Epithelial cell of umbilical artery (primary cell): Measurements from ENCODE around the gene UTF1. TPM values are rescaled to one million over a fixed set of nuclear protein-coding genes. Genes with fewer than 3 reads are reported as not detected.

ENCODE experiments used
- total RNA-seq: library from RNA; depleted of rRNA; stranded (reverse); fragments of >200 nt; gene quantifications from 2 replicates; pipeline ENCODE4 v1.2.3, GENCODE V29; 2014

Gene UTF1
- total RNA-seq = not detected in 2 replicates

GRCh38 chr10:133230044-133230361, at the start of gene UTF1:
Gene UTF1, plus strand, starts transcription at chr10:133230217. Its CDS starts 72 bp downstream, at chr10:133230289.

GRCh38 chr10:133237588-133238465, 7.8 kb downstream of the UTF1 start, which contains the start of gene VENTX:
Gene VENTX, plus strand, starts transcription at chr10:133237855. Its CDS starts 60 bp downstream, at chr10:133237915.

GRCh38 chr10:133276435-133277201, 46.6 kb downstream of the UTF1 start, which contains the start of gene ADAM8:
Gene ADAM8, minus strand, starts transcription at chr10:133276868. Its CDS starts 51 bp downstream, at chr10:133276817.

Other genes starting within 250 kb of the UTF1 start
- gene ADGRA1, start 142.3 kb upstream of the UTF1 start, total RNA-seq = not detected in 2 replicates
- gene KNDC1, start 70.0 kb upstream of the UTF1 start, total RNA-seq = under 0.01 and 0.15 TPM in 2 replicates
- not detected in 2 replicates for gene VENTX, start 7.6 kb downstream of the UTF1 start, total RNA-seq
- gene ADAM8, start 46.7 kb downstream of the UTF1 start, total RNA-seq = 0.32 and 1.1 TPM in 2 replicates
- gene TUBGCP2, start 78.7 kb downstream of the UTF1 start, total RNA-seq = 29.0 and 42.6 TPM in 2 replicates
- 27.9 and 29.5 TPM in 2 replicates for gene ZNF511, start 78.7 kb downstream of the UTF1 start, total RNA-seq
- not detected in 2 replicates for gene CALY, start 106.7 kb downstream of the UTF1 start, total RNA-seq
- gene PRAP1, start 117.2 kb downstream of the UTF1 start, total RNA-seq = not detected in 2 replicates
- 21.3 and 36.7 TPM in 2 replicates for gene FUOM, start 127.8 kb downstream of the UTF1 start, total RNA-seq
- gene ECHS1, start 143.1 kb downstream of the UTF1 start, total RNA-seq = 74.7 and 90.7 TPM in 2 replicates
- 6.4 and 9.1 TPM in 2 replicates for gene PAOX, start 149.0 kb downstream of the UTF1 start, total RNA-seq
- 42.6 and 45.7 TPM in 2 replicates for gene MTG1, start 163.9 kb downstream of the UTF1 start, total RNA-seq
- under 0.01 TPM in 1 of 2 replicates, not detected in the other for gene SPRN, start 194.4 kb downstream of the UTF1 start, total RNA-seq
- gene SCART1, start 223.7 kb downstream of the UTF1 start, total RNA-seq = 0.65 and 0.76 TPM in 2 replicates